Suprapubic skin (tissue), 4 donors: ENCODE measurements around the gene NGDN.

Experiments used
- EP300 ChIP-seq: sonication (generic); formaldehyde crosslinking; IDR thresholded peaks from one replicate; pipeline ENCODE4 v1.6.1; 2017; ENCODE audit warnings: antibody characterized with exemption
- POLR2A ChIP-seq, 2 donors: fragments of 450-650 bp; IDR thresholded peaks; one replicate each; pipeline ENCODE4 v1.6.1; 2017; ENCODE audit warnings: antibody characterized with exemption in 2 of 2, mild to moderate bottlenecking in 2 of 2, moderate library complexity in 2 of 2
- POLR2AphosphoS5 ChIP-seq, 3 donors: sonication (generic); formaldehyde crosslinking; IDR thresholded peaks; one replicate each; pipeline ENCODE4 v1.6.1; 2017; ENCODE audit warnings: antibody characterized with exemption in 3 of 3
- TF ChIP-seq, protein P1 (sequence below), 2 donors: fragments of 200-600 bp in 1 of 2; fragments of 450-650 bp in 1 of 2; sonication (generic) in 1 of 2; IDR thresholded peaks; one replicate each; pipeline ENCODE4 v1.5.1; 2016 to 2019; ENCODE audit warnings: antibody characterized with exemption in 2 of 2, mild to moderate bottlenecking in 1 of 2, moderate library complexity in 1 of 2

DNA sequence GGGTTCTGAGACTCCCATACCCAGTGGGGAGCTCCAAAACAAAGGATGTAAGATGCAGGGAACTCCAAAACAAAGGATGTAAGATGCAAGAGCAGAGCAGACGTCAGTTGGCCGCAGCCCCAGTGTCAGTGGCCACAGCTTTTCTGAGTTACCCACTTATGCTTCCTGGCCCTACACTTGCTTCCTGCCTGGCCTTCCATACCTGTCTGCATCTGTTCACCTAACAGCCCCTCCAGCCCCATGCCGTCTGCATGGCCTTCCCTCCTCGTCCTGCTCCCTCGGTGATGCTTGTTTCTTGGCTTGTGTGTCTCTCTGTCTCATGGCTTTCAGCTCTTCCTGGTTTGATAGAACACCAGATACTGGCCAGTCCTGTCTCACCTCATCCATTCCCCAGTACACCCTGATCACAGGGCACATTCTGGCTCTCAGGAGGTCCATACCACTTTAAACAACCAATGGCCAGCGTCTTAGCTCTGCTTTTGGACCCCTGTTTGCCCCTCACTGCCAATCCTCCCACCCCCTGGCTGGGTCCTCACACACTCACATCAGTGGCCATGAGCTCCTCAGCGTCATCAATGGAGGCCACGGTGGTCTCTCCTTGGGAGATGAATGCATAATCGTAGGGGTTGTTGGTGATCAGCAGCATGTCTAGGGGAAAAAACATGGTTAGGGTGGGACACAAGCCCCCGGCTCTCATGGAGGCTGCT lies 39.3 kb upstream of the NGDN start:
- TF ChIP-seq, protein P1, sequence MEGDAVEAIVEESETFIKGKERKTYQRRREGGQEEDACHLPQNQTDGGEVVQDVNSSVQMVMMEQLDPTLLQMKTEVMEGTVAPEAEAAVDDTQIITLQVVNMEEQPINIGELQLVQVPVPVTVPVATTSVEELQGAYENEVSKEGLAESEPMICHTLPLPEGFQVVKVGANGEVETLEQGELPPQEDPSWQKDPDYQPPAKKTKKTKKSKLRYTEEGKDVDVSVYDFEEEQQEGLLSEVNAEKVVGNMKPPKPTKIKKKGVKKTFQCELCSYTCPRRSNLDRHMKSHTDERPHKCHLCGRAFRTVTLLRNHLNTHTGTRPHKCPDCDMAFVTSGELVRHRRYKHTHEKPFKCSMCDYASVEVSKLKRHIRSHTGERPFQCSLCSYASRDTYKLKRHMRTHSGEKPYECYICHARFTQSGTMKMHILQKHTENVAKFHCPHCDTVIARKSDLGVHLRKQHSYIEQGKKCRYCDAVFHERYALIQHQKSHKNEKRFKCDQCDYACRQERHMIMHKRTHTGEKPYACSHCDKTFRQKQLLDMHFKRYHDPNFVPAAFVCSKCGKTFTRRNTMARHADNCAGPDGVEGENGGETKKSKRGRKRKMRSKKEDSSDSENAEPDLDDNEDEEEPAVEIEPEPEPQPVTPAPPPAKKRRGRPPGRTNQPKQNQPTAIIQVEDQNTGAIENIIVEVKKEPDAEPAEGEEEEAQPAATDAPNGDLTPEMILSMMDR (IDR thresholded peaks at IDR 0.05): no peak
- TF ChIP-seq POLR2A (IDR thresholded peaks at IDR 0.05): no peak
- no peak for TF ChIP-seq EP300
- no peak for TF ChIP-seq POLR2AphosphoS5 (IDR thresholded peaks at IDR 0.05)
